ENCODE measurements around the gene ARHGAP9.
"Not testable (repeated sequence)": the region's sequence is repeated elsewhere in the genome, so short reads cannot be mapped to it uniquely, and the experiment has no call there.

Gene ARHGAP9

DNA sequence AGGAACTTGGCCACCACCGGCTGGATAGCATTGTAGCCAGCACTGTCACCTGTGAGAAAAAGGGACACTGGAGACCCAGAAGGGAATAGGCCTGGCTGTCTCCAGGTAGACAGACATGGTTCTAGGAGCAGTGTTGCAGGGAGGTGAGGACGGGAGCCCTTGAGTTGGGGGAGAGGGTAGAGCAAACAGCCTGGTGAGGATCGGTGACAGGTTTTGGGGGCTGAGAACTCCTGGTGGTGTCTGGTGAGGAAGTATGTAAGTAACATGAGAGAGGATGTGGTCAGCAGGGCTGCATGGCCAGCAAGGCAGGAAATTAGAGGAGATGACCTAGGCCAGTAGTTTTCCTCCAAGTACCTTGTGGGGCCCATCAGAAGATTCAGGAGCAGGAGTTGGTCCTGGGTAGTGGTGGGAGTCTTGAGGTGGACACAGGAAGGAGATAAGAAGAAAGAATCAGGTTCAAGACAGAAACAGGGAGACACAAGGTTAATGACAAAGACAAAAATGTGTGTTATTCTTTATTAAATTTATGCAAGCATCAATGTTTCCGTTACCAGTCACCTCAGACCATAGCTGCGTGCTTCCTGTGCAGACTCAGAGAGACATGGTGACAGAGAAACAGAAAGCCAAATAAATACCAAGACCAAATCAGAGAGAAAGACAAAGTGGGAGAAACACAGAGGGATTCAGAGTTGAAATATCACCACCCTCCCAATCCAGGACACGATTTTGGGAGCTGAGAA lies at the start of gene ARHGAP9:
TSS of gene ARHGAP9 (minus strand) at position 491 of the 740 bp plus-strand sequence. CDS start at position 31, 460 bp downstream.
- no peak for DNase-seq

DNA sequence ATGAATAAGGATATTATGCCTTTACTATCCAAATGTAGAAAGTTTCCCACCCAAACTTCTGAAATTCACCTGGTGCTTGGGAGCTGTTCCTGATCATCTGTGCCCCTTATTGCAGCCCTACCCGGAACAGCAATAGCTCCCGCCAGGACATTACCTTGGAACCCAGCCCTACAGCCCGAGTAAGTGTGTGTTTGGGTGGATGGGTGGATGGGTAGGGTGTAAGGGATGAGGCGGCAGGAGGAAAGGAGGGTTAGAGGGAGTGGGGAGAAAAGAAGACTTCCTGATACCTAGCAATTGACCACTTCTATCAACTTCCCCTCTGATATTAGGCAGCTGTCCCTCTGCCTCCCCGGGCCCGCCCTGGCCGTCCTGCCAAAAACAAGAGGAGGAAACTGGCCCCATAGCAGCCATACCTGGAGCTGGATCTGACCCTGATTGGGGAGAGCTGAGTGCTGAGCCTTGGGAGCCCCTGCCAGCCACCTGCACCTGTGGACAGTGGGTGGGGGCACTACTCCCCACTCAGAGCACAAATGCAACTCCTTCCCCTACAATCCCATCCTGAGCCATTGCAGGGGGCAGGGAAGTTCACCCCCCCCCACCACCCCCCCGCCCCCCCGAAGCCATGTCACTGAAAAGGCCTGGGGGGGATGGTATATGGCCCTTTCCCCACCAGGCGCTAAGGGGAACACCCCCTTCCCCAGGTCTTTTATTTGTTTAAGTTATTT lies 49.3 kb upstream of the ARHGAP9 start:
- DNase-seq: no peak

DNA sequence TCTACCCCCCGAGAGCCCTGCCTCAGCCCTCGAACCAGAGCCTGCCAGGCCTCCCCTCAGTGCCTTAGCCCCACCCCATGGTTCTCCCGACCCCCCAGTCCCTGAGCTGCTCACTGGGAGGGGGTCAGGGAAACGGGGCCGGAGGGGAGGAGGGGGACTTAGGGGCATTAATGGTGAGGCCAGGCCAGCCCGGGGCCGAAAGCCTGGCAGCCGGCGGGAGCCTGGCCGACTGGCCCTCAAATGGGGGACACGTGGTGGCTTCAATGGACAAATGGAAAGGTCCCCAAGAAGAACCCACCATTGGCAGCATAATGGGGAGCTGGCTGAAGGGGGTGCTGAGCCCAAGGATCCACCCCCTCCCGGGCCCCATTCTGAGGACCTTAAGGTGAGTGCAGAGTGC lies 48.5 kb upstream of the ARHGAP9 start:
- DNase-seq: no peak

DNA sequence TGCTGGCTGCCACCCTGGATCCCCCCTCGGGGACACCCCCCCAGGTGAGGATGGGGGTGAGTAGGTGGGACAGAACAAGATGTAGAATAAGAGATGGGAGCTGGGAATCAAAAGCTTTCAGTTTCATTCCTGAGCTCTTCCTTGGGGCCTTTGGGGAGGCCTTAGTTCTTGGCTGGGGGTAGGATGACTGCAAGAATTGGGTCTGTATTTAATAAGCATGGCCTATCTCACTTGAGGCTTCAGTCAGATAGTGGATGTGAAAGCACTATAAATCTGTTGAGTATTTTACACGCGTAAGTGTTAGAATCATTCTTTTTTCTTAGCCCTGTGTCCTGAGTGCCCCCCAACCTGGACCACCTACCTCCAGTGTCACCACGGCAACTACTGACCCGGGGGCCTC lies 47.5 kb upstream of the ARHGAP9 start:
- DNase-seq: no peak

DNA sequence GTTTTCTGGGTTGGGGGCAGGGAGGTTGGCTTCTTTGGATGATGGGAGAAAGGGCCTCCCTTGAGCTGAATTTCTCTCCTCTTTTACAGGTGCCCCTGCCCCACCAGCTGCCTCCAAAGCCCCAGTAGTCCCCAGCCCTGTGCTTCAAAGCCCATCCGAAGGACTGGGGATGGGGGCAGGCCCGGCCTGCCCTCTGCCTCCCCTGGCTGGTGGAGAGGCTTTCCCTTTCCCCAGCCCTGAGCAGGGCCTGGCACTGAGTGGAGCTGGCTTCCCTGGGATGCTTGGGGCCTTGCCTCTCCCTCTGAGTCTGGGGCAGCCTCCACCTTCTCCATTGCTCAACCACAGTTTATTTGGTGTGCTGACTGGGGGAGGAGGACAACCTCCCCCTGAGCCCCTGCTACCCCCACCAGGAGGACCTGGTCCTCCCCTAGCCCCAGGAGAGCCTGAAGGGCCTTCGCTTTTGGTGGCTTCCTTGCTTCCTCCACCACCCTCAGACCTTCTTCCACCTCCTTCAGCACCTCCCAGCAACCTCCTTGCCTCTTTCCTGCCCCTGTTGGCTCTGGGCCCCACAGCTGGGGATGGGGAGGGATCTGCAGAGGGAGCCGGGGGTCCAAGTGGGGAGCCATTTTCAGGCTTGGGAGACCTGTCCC lies 46.9 kb upstream of the ARHGAP9 start:
- no peak for DNase-seq

DNA sequence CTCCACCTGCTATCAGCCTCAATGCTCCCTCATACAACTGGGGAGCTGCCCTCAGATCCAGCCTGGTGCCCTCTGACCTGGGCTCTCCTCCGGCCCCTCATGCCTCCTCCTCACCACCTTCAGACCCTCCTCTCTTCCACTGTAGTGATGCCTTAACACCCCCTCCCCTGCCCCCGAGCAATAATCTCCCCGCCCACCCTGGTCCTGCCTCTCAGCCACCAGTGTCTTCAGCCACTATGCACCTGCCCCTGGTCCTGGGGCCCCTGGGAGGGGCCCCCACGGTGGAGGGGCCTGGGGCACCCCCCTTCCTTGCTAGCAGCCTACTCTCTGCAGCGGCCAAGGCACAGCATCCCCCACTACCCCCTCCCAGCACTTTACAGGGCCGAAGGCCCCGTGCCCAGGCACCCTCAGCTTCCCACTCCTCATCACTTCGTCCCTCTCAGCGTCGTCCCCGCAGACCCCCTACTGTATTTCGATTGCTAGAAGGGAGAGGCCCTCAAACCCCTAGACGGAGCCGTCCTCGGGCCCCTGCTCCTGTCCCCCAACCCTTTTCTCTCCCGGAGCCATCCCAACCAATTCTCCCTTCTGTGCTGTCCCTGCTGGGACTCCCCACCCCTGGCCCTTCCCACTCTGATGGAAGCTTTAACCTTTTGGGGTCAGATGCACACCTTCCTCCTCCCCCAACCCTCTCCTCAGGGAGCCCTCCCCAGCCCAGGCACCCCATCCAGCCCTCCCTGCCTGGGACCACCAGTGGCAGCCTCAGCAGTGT lies 46.1 kb upstream of the ARHGAP9 start:
- no peak for DNase-seq

DNA sequence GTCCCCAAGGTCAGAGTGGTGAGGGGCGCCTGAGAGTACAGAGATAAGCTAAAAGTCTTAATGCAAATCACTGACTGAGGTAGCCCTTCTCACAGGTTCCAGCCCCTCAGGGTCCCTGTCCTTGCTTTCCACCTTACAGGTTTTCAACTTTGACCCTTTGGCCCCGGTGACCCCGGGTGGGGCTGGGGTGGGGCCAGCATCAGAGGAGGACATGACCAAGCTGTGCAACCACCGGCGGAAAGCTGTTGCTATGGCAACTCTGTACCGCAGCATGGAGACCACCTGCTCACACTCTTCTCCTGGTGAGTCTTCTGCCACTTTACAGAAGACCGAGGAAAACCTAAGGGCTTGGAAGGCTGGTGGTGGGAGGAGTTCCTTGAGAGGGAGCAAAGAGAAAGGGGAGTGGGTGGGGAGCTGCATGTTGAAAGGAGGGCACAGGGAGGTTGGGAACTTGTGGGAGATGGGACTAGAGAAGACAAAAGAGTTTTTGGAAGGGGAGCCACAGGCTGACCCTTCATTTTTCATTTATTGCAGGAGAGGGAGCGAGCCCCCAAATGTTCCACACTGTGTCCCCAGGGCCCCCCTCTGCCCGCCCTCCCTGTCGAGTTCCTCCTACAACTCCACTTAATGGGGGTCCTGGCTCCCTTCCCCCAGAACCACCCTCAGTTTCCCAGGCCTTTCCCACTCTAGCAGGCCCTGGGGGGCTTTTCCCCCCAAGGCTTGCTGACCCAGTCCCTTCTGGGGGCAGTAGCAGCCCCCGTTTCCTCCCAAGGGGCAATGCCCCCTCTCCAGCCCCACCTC lies 45.3 kb upstream of the ARHGAP9 start:
- DNase-seq: no peak

DNA sequence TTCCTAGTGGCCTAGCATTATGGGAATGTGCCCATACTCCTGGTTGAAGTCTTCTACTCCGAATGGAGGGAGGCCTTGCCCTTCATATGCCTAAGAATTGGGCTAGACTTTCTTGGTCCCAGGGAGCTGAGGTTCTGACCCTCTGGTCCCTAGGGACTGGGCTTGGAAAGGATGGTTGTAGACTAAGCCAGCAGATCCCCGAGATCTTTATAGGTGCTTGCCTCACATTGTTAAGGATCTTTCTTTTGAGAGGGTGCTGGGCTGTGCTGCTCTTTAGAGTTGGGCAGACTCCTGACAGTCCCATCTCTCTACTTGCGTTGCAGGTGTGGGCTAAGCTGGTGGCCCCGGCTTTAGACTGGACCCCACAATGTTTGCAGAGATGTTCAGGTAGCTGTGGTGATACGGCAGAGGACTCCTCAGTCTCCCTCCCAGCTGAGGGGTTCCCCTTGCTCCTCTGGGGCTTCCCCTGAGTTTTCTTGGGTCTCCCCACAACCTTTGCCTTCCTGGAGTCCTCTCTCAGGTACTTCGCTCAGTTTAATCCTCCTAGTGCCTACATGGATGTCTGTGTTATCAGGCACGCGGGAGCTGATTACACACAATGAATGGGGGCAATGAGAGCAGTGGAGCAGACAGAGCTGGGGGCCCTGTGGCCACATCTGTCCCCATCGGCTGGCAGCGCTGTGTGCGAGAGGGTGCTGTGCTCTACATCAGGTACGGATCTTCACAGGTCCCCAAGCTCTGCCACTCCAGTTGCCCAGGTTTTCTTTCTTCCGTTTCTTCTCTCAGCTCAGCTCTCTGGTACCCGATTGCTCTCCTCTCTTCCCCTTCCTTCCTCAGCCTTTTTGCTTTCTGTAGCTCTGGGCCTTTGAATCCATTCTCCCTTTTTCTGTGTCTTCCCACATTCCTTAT lies 44.3 kb upstream of the ARHGAP9 start:
- no peak for DNase-seq

DNA sequence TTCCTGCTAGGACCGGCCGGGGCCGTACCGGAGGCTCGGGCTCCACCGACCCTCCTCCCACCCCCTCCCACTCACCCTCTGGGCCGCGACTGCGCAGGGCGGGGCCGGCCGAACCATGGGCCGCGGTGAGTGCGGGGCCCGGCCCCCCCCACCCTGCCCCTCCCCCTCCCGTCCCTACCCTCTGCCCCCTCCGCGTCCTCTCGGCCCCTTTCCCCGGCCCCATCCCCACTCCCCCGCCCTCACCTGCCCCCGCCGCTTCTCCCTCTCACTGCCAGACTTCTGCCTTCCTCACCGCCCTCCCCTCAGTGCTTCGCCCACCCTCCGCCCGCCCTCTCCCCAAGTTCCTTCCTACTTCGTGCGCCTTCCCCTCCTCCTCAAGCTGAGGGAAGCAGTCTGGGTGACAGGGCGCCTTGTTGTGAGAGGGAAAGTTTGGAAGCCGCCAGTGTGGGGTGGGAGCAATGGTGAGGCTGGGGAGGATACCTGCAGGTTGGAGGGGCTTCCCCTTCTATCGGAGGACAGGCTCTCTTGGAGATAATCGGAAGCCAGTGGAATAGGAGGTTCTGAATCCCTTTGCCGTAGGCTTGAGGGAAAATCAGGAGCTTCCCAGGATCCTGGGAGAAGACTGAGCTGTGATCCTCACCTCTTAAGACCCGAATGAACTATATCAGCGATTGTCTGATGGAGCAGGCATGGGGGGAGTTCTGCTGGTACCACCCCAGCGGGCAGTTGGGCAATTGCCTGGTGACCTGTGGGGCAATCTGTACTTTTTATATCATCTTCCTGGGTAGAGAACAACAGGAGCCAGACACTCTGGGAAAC lies 43.4 kb upstream of the ARHGAP9 start:
- peak; percentile 28 for DNase-seq

DNA sequence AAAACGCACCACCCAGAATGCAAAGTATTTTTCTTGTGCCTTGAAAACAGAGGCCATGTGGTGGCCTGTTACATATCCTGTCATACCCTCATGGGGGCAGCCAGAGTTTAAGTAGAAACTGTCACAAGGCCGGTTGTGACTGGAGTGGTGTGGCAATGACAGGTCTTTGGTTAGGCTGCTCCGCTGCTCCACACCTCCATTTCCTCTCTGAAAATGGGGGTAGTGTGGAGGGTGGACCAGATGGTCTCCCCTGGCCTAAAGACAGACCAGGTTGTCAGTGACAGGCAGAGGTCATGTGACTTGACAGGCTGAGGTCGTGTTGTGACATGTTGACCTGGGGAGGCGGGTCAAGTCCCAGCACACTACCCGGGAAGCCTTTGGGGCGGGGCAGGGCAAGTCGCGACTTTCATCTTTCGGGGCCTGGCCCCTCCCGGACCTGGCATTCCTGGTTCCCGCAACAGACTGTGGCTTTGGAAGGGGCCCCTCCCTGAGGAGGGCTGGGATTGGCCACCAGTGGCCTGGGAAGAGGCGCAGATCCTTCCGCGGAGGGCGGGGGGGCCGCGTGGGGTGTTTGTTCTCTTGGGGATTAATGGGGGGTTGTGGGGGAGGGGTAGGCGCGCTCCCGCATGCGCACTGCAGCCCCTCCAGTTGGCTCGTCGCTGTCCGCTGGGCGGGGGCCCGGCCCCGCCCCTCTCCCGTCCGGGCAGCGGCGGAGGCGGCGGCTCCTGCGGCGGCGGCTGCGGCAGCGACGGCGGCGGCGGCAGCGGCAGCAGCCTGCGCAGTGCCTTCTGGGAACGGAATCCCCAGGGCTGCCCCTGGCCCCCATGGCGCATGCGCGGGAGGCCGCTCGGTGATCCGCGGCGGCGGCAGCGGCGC lies 42.6 kb upstream of the ARHGAP9 start, which contains the start of gene MBD6:
TSS of gene MBD6 (plus strand) at position 814 of the 876 bp plus-strand sequence. CDS start 1,480 bp downstream, outside the sequence.
- DNase-seq: peak; percentile 87

DNA sequence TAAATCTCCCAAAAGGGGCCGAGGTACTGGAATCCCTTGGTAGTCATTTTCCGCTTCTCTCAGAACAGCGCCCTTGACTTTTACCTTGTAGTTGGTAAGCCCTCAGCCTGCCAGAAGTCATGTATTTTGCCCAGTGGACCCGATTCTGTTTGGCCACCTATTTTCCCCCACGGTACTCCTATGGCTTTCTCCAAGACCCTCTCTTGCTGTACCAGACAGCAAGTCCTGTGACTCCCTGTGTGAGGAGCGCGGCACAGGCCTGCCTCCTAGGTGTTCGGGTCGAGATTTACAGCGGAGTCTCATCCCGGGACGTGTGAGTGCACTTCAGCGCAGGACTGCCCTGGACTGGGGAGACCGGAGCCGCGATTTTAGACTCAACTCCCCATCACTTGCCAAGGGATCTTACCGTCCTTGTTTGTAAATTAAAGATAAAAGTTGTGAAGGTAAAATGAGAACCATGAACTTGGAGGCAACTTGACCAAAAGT lies 41.9 kb upstream of the ARHGAP9 start:
- DNase-seq: no peak

DNA sequence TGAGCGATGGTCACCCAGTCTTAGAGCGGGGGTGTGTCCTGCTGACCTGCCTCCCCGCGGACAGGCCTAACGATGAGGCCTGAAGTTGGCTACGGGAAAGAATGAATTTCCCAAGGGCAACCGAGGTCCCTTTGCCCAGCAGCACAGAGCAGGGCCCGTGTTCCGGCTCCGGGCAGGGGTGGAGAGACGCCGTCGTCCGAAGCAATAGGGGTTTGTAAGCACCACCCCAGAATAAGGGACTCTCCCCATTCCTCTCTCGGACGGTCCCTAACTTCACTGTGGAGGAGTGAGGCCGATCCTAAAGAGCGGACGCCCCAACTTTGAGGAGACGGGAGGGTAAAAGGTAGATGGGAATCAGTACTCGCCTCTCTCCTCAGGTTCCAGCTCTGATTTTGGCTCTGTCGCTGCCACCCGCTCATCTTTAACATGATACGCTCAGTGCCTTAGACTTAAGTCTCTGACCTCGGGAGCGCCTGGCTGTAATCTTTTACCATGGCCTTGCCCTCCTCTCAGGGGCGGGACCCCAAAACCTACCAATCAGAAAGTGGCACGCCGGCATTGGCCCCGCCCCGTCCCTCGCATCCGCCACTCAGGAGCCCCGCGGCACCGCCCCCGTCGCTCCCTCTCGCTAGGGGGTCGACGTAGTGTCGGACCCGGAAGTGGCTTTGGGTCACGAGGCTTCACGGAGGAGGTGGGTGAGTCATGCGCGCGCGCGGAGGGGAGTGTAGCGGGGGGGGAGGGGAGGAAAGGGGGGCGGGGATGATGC lies 40.6 kb upstream of the ARHGAP9 start, which contains the start of gene DDIT3:
TSS of gene DDIT3 (minus strand) at position 462 of the 766 bp plus-strand sequence. CDS start 3,108 bp downstream, outside the sequence.
- DNase-seq: peak; percentile 99

DNA sequence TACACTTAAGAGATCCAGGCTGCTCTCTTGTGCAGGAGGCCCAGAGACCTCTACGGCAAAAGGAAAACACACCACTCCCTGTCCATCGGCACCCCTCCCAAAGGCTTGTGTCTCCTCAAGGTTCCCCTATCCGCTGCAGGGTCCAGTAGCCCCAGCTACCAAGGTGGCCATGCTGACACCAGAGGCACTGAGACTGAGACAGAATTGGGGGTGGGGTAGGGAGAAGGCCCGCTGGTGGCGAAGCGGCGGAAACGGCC lies 40.1 kb upstream of the ARHGAP9 start:
- no peak for DNase-seq

DNA sequence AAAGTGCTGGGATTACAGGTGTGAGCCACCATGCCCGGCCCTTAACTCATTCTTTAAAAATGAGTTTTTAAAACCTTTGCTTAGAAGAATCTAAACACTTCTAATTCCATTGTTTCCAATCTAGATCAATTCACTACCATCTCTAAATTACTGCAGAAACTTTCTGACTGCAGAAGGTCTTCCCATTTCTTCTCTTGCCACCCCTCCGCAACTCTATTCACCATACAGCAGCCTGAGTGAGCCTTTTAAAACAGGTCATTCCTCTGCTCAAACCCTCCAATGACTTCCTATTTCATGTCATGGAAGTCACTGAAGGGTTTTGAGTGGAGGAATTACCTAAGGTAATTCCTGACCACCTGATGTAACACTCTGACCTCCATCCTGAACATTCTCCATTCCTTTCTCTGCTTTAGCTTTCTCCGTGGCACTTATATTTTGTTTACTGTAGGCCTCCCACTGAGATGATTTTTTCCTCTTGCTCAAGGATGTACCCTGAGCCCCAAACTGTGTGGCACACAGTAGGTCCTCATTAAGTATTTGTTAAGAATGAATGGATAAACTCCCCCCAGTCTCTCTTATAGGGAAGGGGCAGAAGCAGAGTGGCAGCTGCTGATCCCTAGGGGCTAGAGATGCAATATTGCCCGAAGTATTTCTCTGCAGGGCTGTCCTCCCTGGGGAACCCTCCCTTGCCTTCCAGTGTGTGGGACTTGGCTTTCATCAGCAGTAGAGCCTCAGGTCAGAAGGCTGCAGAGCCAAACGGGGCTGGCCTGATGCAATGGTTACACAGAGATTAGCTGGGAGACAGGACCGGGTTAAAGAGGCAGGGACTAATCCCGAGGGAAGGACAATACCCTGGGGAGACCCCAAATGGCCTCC lies 39.5 kb upstream of the ARHGAP9 start:
- DNase-seq: no peak

DNA sequence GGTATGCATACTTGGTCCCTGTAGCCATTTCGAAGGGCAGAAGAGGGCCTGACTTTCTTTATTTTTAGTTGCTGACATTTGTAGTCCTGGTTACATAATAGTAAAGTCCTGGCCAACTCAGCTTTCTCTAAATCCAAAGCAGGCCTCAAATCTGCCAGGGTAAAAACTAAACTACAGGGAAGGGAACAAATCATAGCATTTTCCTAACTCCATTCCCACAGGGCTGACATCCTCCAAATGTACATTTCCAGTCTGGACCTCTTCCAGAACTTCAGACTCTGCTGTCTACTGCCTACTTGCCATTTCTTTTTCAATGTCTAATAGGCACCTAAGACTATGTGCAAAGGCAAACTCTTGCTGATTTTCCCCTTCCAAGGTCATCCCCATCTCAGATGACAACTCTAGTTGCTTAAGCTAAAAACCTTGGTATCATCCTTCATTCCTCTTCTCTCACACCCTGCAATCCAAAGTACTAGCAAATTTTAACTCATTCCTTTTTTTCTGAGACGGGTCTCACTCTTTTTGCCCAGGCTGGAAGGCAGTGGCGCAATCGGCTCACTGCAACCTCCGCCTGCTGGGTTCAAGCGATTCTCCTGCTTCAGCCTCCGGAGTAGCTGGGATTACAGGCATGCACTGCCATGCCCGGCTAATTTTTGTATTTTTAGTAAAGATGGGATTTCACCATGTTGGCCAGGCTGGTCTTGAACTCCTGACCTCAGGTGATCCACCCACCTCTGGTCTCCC lies 38.7 kb upstream of the ARHGAP9 start:
- DNase-seq: no peak

DNA sequence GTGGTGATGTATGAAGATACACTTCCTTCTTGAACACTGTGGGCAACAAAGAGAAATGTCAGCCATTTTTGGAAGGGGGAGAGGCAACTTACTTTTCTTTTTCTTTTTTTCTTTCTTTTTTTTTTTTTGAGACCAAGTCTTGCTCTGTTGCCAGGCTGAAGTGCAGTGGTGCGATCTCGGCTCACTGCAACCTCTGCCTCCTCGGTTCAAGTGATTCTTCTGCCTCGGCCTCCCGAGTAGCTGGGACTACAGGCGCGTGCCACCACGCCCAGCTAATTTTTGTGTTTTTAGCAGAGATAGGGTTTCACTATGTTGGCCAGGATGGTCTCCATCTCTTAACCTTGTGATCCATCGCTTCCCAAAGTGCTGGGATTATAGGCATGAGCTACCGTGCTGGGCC lies 38.1 kb upstream of the ARHGAP9 start:
- not testable (repeated sequence) for DNase-seq

Measured in activated effector memory CD4-positive, alpha-beta T cell treated with Interleukin-2 at 50 U/mL for 16 hours (primary cell).